GM12891 (cell line): ENCODE data around the gene COPB1.
"Not testable (repeated sequence)": the region's sequence is repeated elsewhere in the genome, so short reads cannot be mapped to it uniquely, and the experiment has no call there.

ENCODE experiments used
- DNase-seq: peaks from one replicate; pipeline ENCODE4 v3.0.0; 2011; ENCODE audit warnings: low spot score; ENCODE audit not compliant: insufficient read length
- FAIRE-seq: peaks from 2 replicates; lab custom pipeline; 2011; peaks lifted over from hg19 to GRCh38; lab: Jason Lieb, UNC
- PAX5 ChIP-seq: IDR thresholded peaks from 2 replicates; pipeline ENCODE4 v1.6.1; 2011; ENCODE audit warnings: low read length, moderate library complexity, mild to moderate bottlenecking; ENCODE audit not compliant: insufficient read depth, severe bottlenecking
- POLR2A ChIP-seq: IDR thresholded peaks from 2 replicates; pipeline ENCODE4 v1.6.1; 2011; ENCODE audit warnings: low read depth, low read length, control low read depth
- POLR2AphosphoS5 ChIP-seq: IDR thresholded peaks from 2 replicates; pipeline ENCODE4 v1.6.1; 2011; ENCODE audit warnings: low read depth, low read length, control low read depth
- POU2F2 ChIP-seq: IDR thresholded peaks from 2 replicates; pipeline ENCODE4 v1.6.1; 2011; ENCODE audit warnings: low read depth, mild to moderate bottlenecking, control low read depth, low read length, moderate library complexity
- SPI1 ChIP-seq: IDR thresholded peaks from 2 replicates; pipeline ENCODE4 v1.6.1; 2011; ENCODE audit warnings: low read depth, low read length, control low read depth
- TAF1 ChIP-seq: IDR thresholded peaks from 2 replicates; pipeline ENCODE4 v1.6.1; 2011; ENCODE audit warnings: low read depth, low read length, control low read depth

COPB1 gene

GRCh38 chr11:14537134-14537599, 37.6 kb upstream of the COPB1 start:
- FAIRE-seq (no peak), DNase-seq (peak; percentile 43)
- TF ChIP-seq POU2F2 (no peak), POLR2A (no peak), POLR2AphosphoS5 (no peak), TAF1 (no peak), PAX5 (no peak), SPI1 (no peak)

DNA sequence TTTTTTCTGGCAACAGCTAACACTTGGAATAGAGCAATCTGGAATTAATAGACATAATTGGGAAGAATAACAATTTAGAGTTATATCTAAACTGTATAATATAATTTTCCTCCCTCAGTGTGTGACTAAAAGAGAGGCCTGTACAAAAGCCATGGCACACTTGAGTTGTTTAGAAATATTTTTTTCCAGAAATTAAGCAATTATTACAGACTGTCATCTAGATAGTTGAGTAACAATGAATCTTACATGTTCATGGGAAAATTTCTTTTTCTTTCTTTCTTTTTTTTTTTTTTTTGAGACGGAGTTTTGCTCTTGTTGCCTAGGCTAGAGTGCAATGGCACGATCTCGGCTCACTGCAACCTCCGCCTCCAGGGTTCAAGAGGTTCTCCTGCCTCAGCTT, 35.6 kb upstream of the COPB1 start:
- FAIRE-seq, DNase-seq: not testable (repeated sequence)

DNA sequence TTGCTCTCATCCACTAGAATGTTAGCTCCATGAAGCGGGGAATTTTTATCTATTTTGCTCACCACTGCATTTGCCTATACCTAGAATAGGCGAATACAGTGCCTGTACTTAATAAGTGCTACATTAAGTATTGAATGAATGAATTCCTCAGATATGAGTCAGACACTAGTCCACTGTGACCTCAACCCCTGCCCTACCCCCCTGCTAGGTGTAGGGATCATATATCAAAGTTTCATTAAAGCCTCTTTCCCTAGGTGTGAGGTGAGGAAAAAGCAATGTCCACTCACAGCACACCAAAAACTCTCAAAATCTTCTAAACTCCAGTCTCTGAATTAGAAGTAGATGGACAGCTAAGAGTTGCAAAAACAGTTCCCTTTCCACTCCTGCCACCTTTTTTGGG, 30.3 kb upstream of the COPB1 start:
- FAIRE-seq (no peak), DNase-seq (no peak)
- no peak for TF ChIP-seq POLR2AphosphoS5

GRCh38 chr11:14529321-14529720, 29.7 kb upstream of the COPB1 start:
- TF ChIP-seq POLR2AphosphoS5 (no peak), TAF1 (no peak), SPI1 (no peak), POLR2A (no peak), POU2F2 (no peak), PAX5 (no peak)
- DNase-seq (no peak), FAIRE-seq (no peak)

GRCh38 chr11:14522801-14523200, 23.2 kb upstream of the COPB1 start:
- FAIRE-seq (no peak), DNase-seq (no peak)
- TF ChIP-seq POU2F2 (no peak), POLR2A (no peak), PAX5 (no peak), SPI1 (no peak), TAF1 (no peak), POLR2AphosphoS5 (no peak)

GRCh38 chr11:14522245-14522644, 22.6 kb upstream of the COPB1 start:
- no peak for FAIRE-seq
- TF ChIP-seq POLR2A: no peak
- TF ChIP-seq POLR2AphosphoS5: no peak
- no peak for TF ChIP-seq POU2F2
- no peak for TF ChIP-seq SPI1
- no peak for TF ChIP-seq PAX5
- TF ChIP-seq TAF1: no peak
- no peak for DNase-seq

- no peak for FAIRE-seq
Observed at GRCh38 chr11:14520747-14521151, 21.1 kb upstream of the COPB1 start.

DNA sequence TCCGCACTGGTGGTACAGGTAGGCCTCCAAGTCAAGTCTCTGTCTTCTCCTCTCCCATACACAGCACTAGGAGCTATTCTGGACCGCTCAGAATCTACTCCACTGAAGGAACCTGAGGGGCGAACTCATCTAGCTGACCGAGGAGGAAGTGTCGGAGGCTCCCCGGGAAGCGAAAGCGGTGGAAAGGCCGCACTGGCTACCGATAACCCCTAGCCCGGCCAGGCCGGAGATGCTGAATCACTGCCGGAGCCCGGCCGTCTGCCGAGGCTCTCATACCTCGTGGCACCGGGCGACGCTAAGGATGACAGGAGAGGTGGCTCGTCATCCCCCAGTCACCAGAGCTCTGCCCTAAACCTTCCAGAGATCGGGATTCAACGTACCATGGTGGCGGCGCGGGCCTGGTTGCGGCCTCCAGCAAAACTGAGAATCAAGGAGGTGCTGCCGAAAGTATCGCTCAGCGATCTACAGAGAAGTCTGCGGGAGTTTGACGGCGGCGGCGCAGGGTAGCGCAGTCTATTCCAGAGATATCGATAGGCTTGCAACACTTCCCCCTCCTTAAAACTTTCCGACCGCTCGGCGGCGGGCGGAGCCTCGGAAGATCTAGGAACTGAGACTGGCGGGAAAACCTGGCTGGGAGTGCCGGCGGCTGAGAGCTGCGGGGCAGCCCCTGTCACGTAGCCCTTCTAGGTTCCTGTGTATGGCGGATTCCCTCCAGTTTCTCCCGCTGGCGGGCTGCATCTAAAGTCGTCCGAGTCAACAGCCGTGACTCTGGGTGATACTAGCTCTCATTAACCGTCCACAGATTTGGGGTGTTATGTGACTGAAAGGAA, 20.5 kb upstream of the COPB1 start, which contains the start of gene PSMA1:
TSS of gene PSMA1 (minus strand) at position 470 of the 830 bp plus-strand sequence. CDS start at position 383, 87 bp downstream.
- TF ChIP-seq POLR2A (peak; percentile 81), POLR2AphosphoS5 (peak; percentile 84), TAF1 (peak; percentile 92), PAX5 (peak; percentile 25), POU2F2 (peak; percentile 50; the same call in 1 of the 2 replicates), SPI1 (peak; percentile 67)
- FAIRE-seq: peak; percentile 90
- peak; percentile 61 for DNase-seq

More at GRCh38 chr11:14520747-14521151, 21.1 kb upstream of the COPB1 start:
- TF ChIP-seq POLR2AphosphoS5 (no peak), POU2F2 (no peak), PAX5 (no peak), POLR2A (no peak), SPI1 (no peak), TAF1 (no peak)
- DNase-seq: no peak

DNA sequence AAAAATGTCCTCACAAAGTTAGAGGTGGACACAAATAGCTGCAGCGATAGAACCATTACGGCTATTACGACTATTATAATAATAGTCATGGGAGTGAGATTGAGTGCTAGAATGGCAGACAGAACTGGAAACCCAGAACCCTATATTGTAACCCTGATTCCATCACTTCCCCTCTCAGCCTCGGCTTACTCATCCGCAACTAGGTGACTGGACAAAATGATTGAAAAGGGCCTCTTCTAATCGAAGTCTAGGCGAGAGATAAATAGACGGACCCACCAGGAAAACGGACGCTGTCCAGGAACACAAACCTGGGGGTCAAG, 19.9 kb upstream of the COPB1 start:
- no peak for DNase-seq
- TF ChIP-seq SPI1: peak; percentile 57
- TF ChIP-seq TAF1: no peak
- FAIRE-seq: no peak

DNA sequence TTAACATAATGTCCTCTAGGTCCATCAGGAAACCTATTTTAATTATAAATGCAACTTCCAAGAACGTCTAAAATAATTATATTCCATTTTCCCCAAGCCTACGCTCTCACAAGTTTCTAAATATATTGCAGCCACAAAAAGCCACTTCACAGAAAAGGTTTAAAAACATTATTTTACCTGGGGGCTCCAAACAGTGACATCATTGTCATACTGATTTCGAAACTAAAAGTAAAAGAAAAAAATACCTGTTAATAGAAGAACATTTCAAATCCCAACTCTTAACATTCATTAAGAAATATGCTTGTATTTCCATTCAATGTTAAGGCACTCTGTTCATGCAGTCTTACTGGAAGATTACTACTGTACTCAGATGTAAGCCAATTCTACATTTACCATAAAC, 19.2 kb upstream of the COPB1 start:
- TF ChIP-seq POLR2AphosphoS5 (no peak), POU2F2 (no peak), PAX5 (no peak), TAF1 (no peak), POLR2A (no peak), SPI1 (no peak)
- FAIRE-seq (no peak), DNase-seq (no peak)

DNA sequence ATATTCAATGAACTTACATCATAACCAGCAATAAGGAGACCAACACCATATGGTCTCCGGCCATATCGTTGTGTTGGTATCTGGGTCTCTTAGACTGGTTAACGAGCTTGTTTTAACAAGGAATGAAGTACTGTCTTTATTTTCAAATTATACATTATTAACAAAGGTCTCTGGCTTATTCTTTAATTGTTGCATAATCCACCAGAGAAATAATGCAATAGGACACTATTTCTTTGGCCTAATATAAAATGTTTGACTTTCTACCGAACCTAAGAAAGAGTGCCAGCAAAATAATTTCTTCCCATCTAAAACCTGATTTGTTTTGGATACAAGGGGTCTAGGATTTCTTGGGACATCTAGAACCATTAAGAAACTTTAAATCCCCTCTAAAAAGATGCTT, 14.2 kb upstream of the COPB1 start:
- FAIRE-seq (no peak), DNase-seq (no peak)
- no peak for TF ChIP-seq POLR2A
- no peak for TF ChIP-seq PAX5
- no peak for TF ChIP-seq POU2F2
- no peak for TF ChIP-seq POLR2AphosphoS5
- TF ChIP-seq SPI1: no peak
- no peak for TF ChIP-seq TAF1

- TF ChIP-seq TAF1: no peak
- no peak for TF ChIP-seq PAX5
- TF ChIP-seq POLR2A: no peak
- TF ChIP-seq POLR2AphosphoS5: no peak
- TF ChIP-seq POU2F2: no peak
- TF ChIP-seq SPI1: no peak
- DNase-seq (no peak), FAIRE-seq (no peak)
Observed at GRCh38 chr11:14506532-14506931, 6.9 kb upstream of the COPB1 start.
